HG03135 (cell line): ENCODE measurements around the gene PTPRF.

ENCODE experiments used
- ATAC-seq: cut with Tn5 transposase; IDR thresholded peaks from one replicate; pipeline ENCODE4 v1.9.1; 2021; ENCODE audit warnings: mild to moderate bottlenecking, moderate library complexity; ENCODE audit not compliant: unreplicated experiment

Gene PTPRF

GRCh38 chr1:43512681-43513080, 18.0 kb upstream of the PTPRF start:
- no peak for ATAC-seq

GRCh38 chr1:43513471-43514173, 17.1 kb upstream of the PTPRF start:
- ATAC-seq: no peak

GRCh38 chr1:43518935-43519686, 11.6 kb upstream of the PTPRF start:
- no peak for ATAC-seq

GRCh38 chr1:43520100-43520778, 10.4 kb upstream of the PTPRF start:
- ATAC-seq: no peak

GRCh38 chr1:43521078-43521477, 9.6 kb upstream of the PTPRF start:
- ATAC-seq: no peak

GRCh38 chr1:43521756-43522155, 8.9 kb upstream of the PTPRF start:
- no peak for ATAC-seq

- ATAC-seq: no peak
Observed at GRCh38 chr1:43522431-43522775, 8.3 kb upstream of the PTPRF start.

- ATAC-seq: no peak
Observed at GRCh38 chr1:43522776-43523480, 7.8 kb upstream of the PTPRF start.

GRCh38 chr1:43524804-43525203, 5.9 kb upstream of the PTPRF start:
- ATAC-seq: no peak

GRCh38 chr1:43526002-43526401, 4.7 kb upstream of the PTPRF start:
- no peak for ATAC-seq

GRCh38 chr1:43527111-43527878, 3.4 kb upstream of the PTPRF start:
- no peak for ATAC-seq

- ATAC-seq: no peak
Observed at GRCh38 chr1:43529206-43529731, 1.4 kb upstream of the PTPRF start.

GRCh38 chr1:43531107-43531905, 623 bp downstream of the PTPRF start:
- ATAC-seq: no peak

- no peak for ATAC-seq
Observed at GRCh38 chr1:43531906-43532584, 1.4 kb downstream of the PTPRF start.

- no peak for ATAC-seq
Observed at GRCh38 chr1:43532716-43533115, 2.0 kb downstream of the PTPRF start.

- no peak for ATAC-seq
Observed at GRCh38 chr1:43533584-43533983, 2.9 kb downstream of the PTPRF start.

GRCh38 chr1:43534256-43534655, 3.6 kb downstream of the PTPRF start:
- no peak for ATAC-seq

GRCh38 chr1:43536196-43536863, 5.6 kb downstream of the PTPRF start:
- ATAC-seq: no peak
